A673 (cell line): Measurements from ENCODE around the gene ZNF496. TPM values are rescaled to one million over a fixed set of nuclear protein-coding genes. Genes with fewer than 3 reads are reported as not detected.
"Not testable (repeated sequence)": the region's sequence is repeated elsewhere in the genome, so short reads cannot be mapped to it uniquely, and the experiment has no call there.

Source experiments
- BruUV-seq: library from RNA; stranded (reverse); fragments of 400-500 nt; replicated peaks from 2 replicates; lab custom pipeline; 2021; lab: Mats Ljungman, UMichigan
- CTCF ChIA-PET: fragments of 300-600 bp; sonication (Branson Sonifier 250); formaldehyde crosslinking; loops from one replicate; lab custom pipeline; 2022; ENCODE audit warnings: antibody characterized with exemption; lab: Charles Lee
- POLR2A ChIA-PET: fragments of 300-600 bp; sonication (Branson Sonifier 250); formaldehyde crosslinking; loops from one replicate; lab custom pipeline; 2022; ENCODE audit warnings: antibody characterized with exemption; ENCODE audit not compliant: low non-redundant PET; lab: Charles Lee
- DNase-seq: peaks from one replicate; pipeline ENCODE4 v3.0.0-alpha.2; 2015; ENCODE audit warnings: low spot score
- H3K27ac ChIP-seq: fragments of 200-600 bp; sonication (generic); 2 replicates; pipeline ENCODE4 v1.5.1; 2016; ENCODE audit warnings: mixed run types, low read depth, mild to moderate bottlenecking, mixed read lengths, antibody characterized with exemption, low read length; ENCODE audit not compliant: poor library complexity, severe bottlenecking
- H3K27me3 ChIP-seq: fragments of 200-600 bp; sonication (generic); replicated peaks from 2 replicates; pipeline ENCODE4 v1.6.1; 2017; ENCODE audit warnings: mixed run types, low read depth, mild to moderate bottlenecking, mixed read lengths, antibody characterized with exemption, low read length; ENCODE audit not compliant: insufficient read depth, poor library complexity
- H3K36me3 ChIP-seq: fragments of 200-600 bp; sonication (generic); 2 replicates; pipeline ENCODE4 v1.6.1; 2016; ENCODE audit warnings: mixed run types, mild to moderate bottlenecking, mixed read lengths, antibody characterized with exemption, low read length; ENCODE audit not compliant: insufficient read depth, poor library complexity, severe bottlenecking
- H3K4me1 ChIP-seq: fragments of 200-600 bp; sonication (generic); 2 replicates; pipeline ENCODE4 v1.6.1; 2017; ENCODE audit warnings: mixed run types, mild to moderate bottlenecking, mixed read lengths, antibody characterized with exemption, low read length; ENCODE audit not compliant: insufficient read depth, poor library complexity, severe bottlenecking
- H3K4me3 ChIP-seq: fragments of 200-600 bp; sonication (generic); 2 replicates; pipeline ENCODE4 v1.5.1; 2016; ENCODE audit warnings: low read depth, mixed run types, mild to moderate bottlenecking, mixed read lengths, low read length; ENCODE audit not compliant: poor library complexity, severe bottlenecking
- H3K9me3 ChIP-seq: fragments of 200-600 bp; sonication (generic); 2 replicates; pipeline ENCODE4 v1.6.1; 2016; ENCODE audit warnings: mixed run types, low read depth, mild to moderate bottlenecking, mixed read lengths, antibody characterized with exemption, low read length; ENCODE audit not compliant: poor library complexity, severe bottlenecking
- EZH2 ChIP-seq: fragments of 200-600 bp; sonication (generic); IDR thresholded peaks from 2 replicates; pipeline ENCODE4 v1.6.1; 2017; ENCODE audit warnings: borderline replicate concordance, low read depth, mild to moderate bottlenecking, mixed read lengths, antibody characterized with exemption, low read length; ENCODE audit not compliant: poor library complexity, severe bottlenecking
- intact Hi-C: fragments of 100-400 bp; cut with micrococcal nuclease; formaldehyde crosslinking; loops from one replicate; pipeline ENCODE4 v1.10.0; 2022; ENCODE audit not compliant: unreplicated experiment
- total RNA-seq: library from RNA; stranded (reverse); gene quantifications from 2 replicates; pipeline ENCODE4 v1.2.3, GENCODE V29; 2021
- TF ChIP-seq, protein P1 (sequence below): fragments of 300-800, 200-600 bp; sonication (generic); conservative IDR thresholded peaks from 2 replicates; pipeline ENCODE4 v1.5.1; 2017; ENCODE audit warnings: low read depth, mild to moderate bottlenecking, antibody characterized with exemption, low read length, moderate library complexity, mixed read lengths

The ZNF496 gene
- total RNA-seq, 1 experiment from 2014 or later, result 30.2 TPM

DNA sequence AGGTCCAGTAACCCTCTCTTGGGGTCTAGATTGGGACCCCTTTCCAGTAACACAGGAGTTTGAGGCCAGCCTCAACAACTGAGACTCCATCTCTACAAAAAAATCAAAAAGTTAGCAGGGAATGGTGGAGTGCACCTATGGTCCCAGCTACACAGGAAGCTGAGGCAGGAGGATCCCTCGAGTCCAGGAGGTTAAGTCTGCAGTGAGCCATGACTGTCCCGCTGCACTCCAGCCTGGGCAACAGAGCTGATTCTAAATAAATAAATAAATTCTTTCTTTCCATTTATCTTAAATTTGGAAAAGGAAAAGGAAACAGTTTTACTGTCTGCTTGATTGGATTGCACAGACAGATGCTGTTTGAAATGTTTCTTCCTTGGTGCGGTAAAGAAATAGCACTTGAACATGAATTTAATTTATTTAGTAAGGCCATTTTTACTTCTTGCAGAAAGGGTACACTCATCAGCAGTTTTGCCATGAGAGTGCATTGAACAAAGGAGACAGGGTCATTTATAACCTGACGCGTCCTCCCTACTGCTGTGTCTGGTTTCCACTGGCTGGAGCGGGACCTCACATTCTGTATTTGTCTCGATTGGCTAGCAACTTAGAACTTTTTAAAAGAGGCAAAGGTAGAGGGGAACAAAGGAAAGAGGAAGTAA lies 37.0 kb upstream of the ZNF496 start:
- Histone ChIP-seq H3K4me1 (no peaks in the 10 kb centered on the region), H3K27me3 (no peaks in the 10 kb centered on the region), H3K4me3 (no peak overlapping the region), H3K36me3 (no peaks in the 10 kb centered on the region), H3K27ac (no peak overlapping the region), H3K9me3 (no peaks in the 10 kb centered on the region)
- intact Hi-C loops, result no loop called here
- CTCF ChIA-PET, result interaction anchor here (0.6 to 0.7 kb wide), 2 partner anchors 210 to 370 kb away, joined by 3 to 4 read pairs; no protein-coding TSS in a partner anchor
- TF ChIP-seq, protein P1, sequence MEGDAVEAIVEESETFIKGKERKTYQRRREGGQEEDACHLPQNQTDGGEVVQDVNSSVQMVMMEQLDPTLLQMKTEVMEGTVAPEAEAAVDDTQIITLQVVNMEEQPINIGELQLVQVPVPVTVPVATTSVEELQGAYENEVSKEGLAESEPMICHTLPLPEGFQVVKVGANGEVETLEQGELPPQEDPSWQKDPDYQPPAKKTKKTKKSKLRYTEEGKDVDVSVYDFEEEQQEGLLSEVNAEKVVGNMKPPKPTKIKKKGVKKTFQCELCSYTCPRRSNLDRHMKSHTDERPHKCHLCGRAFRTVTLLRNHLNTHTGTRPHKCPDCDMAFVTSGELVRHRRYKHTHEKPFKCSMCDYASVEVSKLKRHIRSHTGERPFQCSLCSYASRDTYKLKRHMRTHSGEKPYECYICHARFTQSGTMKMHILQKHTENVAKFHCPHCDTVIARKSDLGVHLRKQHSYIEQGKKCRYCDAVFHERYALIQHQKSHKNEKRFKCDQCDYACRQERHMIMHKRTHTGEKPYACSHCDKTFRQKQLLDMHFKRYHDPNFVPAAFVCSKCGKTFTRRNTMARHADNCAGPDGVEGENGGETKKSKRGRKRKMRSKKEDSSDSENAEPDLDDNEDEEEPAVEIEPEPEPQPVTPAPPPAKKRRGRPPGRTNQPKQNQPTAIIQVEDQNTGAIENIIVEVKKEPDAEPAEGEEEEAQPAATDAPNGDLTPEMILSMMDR, result no peak
- no peak for TF ChIP-seq EZH2
- POLR2A ChIA-PET, result no interaction called here
- no TSS peak for BruUV-seq
- no peak for DNase-seq

DNA sequence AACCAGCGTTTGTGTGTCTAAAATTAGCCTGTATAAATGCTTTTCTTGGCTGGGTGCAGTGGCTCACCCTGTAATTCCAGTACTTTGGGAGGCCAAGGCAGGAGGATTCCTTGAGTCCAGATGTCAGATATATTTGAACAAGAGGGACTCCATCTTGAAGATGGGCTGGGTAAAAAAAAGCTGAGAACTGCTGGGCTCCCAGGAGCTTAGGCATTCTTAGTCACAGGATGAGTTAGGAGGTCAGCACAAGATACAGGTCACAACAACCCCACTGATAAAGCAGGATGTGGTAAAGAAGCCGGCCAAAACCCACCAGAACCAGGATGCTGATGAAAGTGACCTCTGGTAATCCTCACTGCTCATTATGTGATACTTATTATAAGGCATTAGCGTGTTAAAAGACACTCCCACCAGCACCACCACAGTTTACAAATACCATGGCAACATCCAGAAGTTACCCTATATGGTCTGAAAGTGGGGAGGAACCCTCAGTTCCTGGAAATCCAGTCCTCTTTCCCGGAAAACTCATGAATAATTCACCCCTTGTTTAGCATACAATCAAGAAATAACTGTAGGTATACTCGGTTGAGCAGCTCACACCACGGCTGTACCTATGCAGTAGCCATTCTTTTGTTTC lies 36.2 kb upstream of the ZNF496 start:
- intact Hi-C loops, result no loop called here
- Histone ChIP-seq H3K27ac (no peak overlapping the region), H3K4me1 (no peaks in the 10 kb centered on the region), H3K27me3 (no peaks in the 10 kb centered on the region), H3K9me3 (no peaks in the 10 kb centered on the region), H3K4me3 (no peak overlapping the region), H3K36me3 (no peaks in the 10 kb centered on the region)
- CTCF ChIA-PET, result interaction anchor here (0.6 kb wide), 1 partner anchor 369 kb away, joined by 3 read pairs; no protein-coding TSS in a partner anchor
- no TSS peak for BruUV-seq
- POLR2A ChIA-PET, result no interaction called here
- DNase-seq, result no peak
- TF ChIP-seq, protein P1, result no peak
- TF ChIP-seq EZH2, result no peak

DNA sequence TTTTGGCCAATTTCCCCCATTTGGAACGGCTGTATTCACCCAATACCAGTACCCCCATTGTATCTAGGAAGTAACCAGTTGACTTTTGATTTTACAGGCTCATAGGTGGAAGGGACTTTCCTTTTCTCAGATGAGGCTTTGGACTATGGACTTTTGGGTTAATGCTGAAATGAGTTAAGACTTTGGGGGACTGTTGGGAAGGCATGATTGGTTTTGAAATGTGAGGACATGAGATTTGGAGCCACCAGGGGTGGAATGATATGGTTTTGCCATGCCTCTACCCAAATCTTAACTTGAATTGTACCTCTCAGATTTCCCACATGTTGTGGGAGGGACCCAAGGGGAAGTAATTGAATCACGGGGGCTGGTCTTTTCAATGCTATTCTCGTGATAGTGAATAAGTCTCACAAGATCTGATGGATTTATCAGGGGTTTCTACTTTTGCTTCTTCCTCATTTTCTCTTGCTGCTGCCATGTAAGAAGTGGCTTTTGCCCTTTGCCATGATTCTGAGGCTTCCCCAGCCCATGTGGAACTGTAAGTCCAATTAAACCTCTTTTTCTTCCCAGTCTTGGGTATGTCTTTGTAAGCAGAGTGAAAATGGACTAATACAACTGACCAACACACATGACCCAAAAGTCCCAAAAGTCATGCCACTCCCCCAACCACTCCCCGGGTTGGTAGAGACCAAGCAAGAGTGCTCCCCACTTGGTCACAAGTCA lies 35.4 kb upstream of the ZNF496 start:
- Histone ChIP-seq H3K27me3 (no peaks in the 10 kb centered on the region), H3K9me3 (no peaks in the 10 kb centered on the region), H3K27ac (no peak overlapping the region), H3K36me3 (no peaks in the 10 kb centered on the region), H3K4me3 (no peak overlapping the region), H3K4me1 (no peaks in the 10 kb centered on the region)
- POLR2A ChIA-PET, result no interaction called here
- CTCF ChIA-PET, result no interaction called here
- DNase-seq, result no peak
- TF ChIP-seq, protein P1, result no peak
- TF ChIP-seq EZH2, result no peak
- no TSS peak for BruUV-seq
- intact Hi-C loops, result no loop called here

DNA sequence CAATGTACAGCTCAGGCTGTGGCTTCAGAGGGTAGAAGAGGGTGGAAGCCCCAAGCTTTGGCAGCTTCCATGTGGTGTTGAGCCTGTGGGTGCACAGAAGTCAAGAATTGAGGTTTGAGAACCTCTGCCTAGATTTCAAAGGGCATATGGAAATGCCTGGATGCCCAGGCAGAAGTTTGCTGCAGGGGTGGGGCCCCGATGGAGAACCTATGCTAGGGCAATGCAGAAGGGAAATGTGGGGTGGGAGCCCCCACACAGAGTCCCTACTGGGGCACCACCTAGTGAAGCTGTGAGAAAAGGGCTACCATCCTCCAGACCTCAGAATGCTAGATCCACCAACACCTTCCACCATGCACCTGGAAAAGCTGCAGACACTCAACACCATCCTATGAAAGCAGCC lies 34.7 kb upstream of the ZNF496 start:
- intact Hi-C loops, result not testable (repeated sequence)

More for the DNA sequence above, 34.7 kb upstream of the ZNF496 start:
- CTCF ChIA-PET, H3K27ac ChIP-seq, H3K4me3 ChIP-seq, POLR2A ChIA-PET, H3K27me3 ChIP-seq, H3K4me1 ChIP-seq, H3K9me3 ChIP-seq, BruUV-seq, H3K36me3 ChIP-seq, DNase-seq: not testable (repeated sequence)
